Mucosa of stomach (tissue), 1 donor: ENCODE data around the gene OR6K3.
"Not testable (repeated sequence)": the region's sequence is repeated elsewhere in the genome, so short reads cannot be mapped to it uniquely, and the experiment has no call there.

ENCODE experiments used
- H3K27me3 ChIP-seq: one replicate; pipeline ENCODE4 v1.7.0; 2013; ENCODE audit warnings: mild to moderate bottlenecking, low read length; ENCODE audit not compliant: control insufficient read depth, insufficient read depth
- H3K36me3 ChIP-seq: one replicate; pipeline ENCODE4 v1.7.0; 2013; ENCODE audit warnings: low read length; ENCODE audit not compliant: control insufficient read depth, insufficient read depth
- H3K4me1 ChIP-seq: one replicate; pipeline ENCODE4 v1.7.0; 2013; ENCODE audit warnings: mild to moderate bottlenecking, low read length; ENCODE audit not compliant: control insufficient read depth, insufficient read depth
- H3K4me3 ChIP-seq: one replicate; pipeline ENCODE4 v1.7.0; 2013; ENCODE audit warnings: low read length
- H3K9ac ChIP-seq: one replicate; pipeline ENCODE4 v1.7.0; 2013; ENCODE audit warnings: mild to moderate bottlenecking, low read length, moderate library complexity
- H3K9me3 ChIP-seq: one replicate; pipeline ENCODE4 v1.7.0; 2013; ENCODE audit warnings: mild to moderate bottlenecking, low read length, moderate library complexity; ENCODE audit not compliant: control insufficient read depth
- donor health status: Pancreatic carcinoma.

The OR6K3 gene

GRCh38 chr1:158714754-158715153, 5.8 kb downstream of the OR6K3 start:
- Histone ChIP-seq H3K9me3 (no peaks in the 10 kb centered on the region), H3K36me3 (no peaks in the 10 kb centered on the region), H3K4me1 (no peaks in the 10 kb centered on the region), H3K4me3 (no peak overlapping the region), H3K9ac (no peak overlapping the region), H3K27me3 (no peaks in the 10 kb centered on the region)

DNA sequence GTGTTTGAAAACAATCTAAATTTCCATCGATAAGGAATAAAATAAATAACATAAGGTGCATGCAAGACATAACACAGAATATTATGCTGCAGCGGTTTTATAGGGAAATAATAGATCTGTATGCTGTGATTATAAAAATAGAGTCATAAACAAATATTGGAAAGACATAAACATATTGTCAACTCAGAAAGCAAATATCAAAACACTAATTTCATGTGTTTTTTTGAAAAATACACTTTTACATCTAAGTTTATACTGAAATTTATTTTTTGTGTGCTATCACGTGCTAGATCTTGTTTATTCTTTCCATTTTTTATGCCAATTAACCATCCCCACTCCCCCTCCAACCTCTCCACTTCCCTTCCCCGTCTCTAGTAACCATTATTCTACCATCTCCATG, 9.4 kb downstream of the OR6K3 start:
- Histone ChIP-seq H3K9ac (no peak overlapping the region), H3K4me3 (no peak overlapping the region), H3K27me3 (no peaks in the 10 kb centered on the region), H3K36me3 (no peaks in the 10 kb centered on the region), H3K9me3 (no peaks in the 10 kb centered on the region), H3K4me1 (no peaks in the 10 kb centered on the region)

- Histone ChIP-seq H3K27me3 (no peaks in the 10 kb centered on the region), H3K4me3 (no peak overlapping the region), H3K9ac (no peak overlapping the region), H3K4me1 (no peaks in the 10 kb centered on the region), H3K9me3 (no peaks in the 10 kb centered on the region), H3K36me3 (no peaks in the 10 kb centered on the region)
Measured at GRCh38 chr1:158706096-158706495, 14.4 kb downstream of the OR6K3 start.

- Histone ChIP-seq H3K4me3 (no peak within 1 kb of the TSS), H3K36me3 (no peaks in the 10 kb centered on the region), H3K9me3 (no peaks in the 10 kb centered on the region), H3K4me1 (no peaks in the 10 kb centered on the region), H3K27me3 (no peaks in the 10 kb centered on the region), H3K9ac (no peak within 1 kb of the TSS)
Measured at GRCh38 chr1:158700552-158700951, 20.0 kb downstream of the OR6K3 start, which contains the start of gene OR6K2. Gene OR6K2, minus strand, starts transcription at chr1:158700652. Its CDS starts 0 bp downstream, at chr1:158700652.

DNA sequence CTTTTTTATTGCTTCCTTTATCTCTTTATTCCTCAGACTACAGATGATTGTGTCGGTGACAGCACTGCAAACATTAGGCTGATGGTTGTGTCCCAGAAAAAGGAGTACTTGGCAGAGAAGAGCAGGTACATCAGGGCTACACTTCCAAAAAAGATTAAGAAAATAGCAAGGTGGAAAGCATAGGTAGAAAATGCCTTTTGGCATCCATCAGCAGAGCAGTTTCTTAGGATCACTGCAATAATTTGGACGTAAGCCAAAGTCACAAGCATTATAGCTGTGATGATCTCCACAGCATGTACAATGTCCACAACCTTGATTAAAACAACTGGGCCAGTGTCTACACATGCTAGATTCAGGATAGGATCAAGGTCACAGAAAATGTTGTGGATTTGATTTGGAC, 25.9 kb downstream of the OR6K3 start:
- no peaks in the 10 kb centered on the region for H3K9me3 ChIP-seq
- H3K4me3 ChIP-seq = no peak overlapping the region
- H3K27me3 ChIP-seq = no peaks in the 10 kb centered on the region
- H3K9ac ChIP-seq = no peak overlapping the region
- no peaks in the 10 kb centered on the region for H3K4me1 ChIP-seq
- no peaks in the 10 kb centered on the region for H3K36me3 ChIP-seq

DNA sequence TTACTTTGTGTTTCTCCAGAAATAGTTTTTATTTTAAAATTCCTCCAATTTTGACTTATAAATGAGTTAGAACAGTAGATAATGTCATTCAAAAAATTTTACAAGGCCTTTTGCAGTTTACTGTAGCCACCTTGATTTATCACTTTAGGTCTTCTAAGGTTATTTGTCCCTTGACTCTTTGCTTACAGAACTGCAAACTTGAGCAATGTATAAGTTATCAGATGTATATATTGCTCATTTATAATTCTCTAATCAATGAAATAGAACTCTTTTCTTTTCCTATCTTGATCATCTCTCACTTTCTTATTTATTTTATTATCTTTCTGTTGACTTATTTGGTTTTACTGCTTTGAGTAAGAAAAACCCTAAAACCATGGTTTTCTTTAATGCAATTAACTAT, 28.2 kb downstream of the OR6K3 start:
- Histone ChIP-seq H3K4me1 (no peaks in the 10 kb centered on the region), H3K36me3 (no peaks in the 10 kb centered on the region), H3K9ac (no peak overlapping the region), H3K27me3 (no peaks in the 10 kb centered on the region), H3K4me3 (no peak overlapping the region), H3K9me3 (no peaks in the 10 kb centered on the region)

- Histone ChIP-seq H3K9ac (no peak overlapping the region), H3K4me3 (no peak overlapping the region)
Measured at GRCh38 chr1:158691907-158692306, 28.6 kb downstream of the OR6K3 start.

DNA sequence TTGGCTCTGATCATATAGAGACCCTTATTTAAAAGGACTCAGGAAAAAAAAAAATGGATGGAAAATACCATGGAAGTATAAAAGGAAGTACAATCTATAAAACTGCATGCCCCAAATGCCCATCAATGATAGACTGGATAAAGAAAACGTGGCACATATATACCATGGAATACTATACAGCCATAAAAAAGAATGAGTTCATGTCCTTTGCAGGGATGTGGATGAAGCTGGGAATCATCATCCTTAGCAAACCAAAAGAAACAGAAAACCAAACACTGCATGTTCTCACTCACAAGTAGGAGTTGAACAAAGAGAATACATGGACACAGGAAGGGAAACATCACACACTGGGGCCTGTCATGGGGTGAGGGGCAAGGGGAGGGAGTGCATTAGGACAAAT, 29.4 kb downstream of the OR6K3 start:
- not testable (repeated sequence) for H3K9me3 ChIP-seq, H3K9ac ChIP-seq, H3K4me1 ChIP-seq, H3K36me3 ChIP-seq, H3K27me3 ChIP-seq, H3K4me3 ChIP-seq

More at GRCh38 chr1:158691907-158692306, 28.6 kb downstream of the OR6K3 start:
- Histone ChIP-seq H3K4me1 (no peaks in the 10 kb centered on the region), H3K9me3 (no peaks in the 10 kb centered on the region), H3K36me3 (no peaks in the 10 kb centered on the region), H3K27me3 (no peaks in the 10 kb centered on the region)

- H3K9ac ChIP-seq = no peak overlapping the region
Measured at GRCh38 chr1:158689875-158690274, 30.6 kb downstream of the OR6K3 start.

GRCh38 chr1:158689110-158689509, 31.4 kb downstream of the OR6K3 start:
- no peak overlapping the region for H3K4me3 ChIP-seq
- no peaks in the 10 kb centered on the region for H3K9me3 ChIP-seq
- no peaks in the 10 kb centered on the region for H3K27me3 ChIP-seq
- H3K4me1 ChIP-seq = no peaks in the 10 kb centered on the region
- H3K9ac ChIP-seq = no peak overlapping the region
- H3K36me3 ChIP-seq = no peaks in the 10 kb centered on the region

More at GRCh38 chr1:158689875-158690274, 30.6 kb downstream of the OR6K3 start:
- Histone ChIP-seq H3K4me1 (no peaks in the 10 kb centered on the region), H3K27me3 (no peaks in the 10 kb centered on the region), H3K4me3 (no peak overlapping the region), H3K9me3 (no peaks in the 10 kb centered on the region), H3K36me3 (no peaks in the 10 kb centered on the region)

- H3K9me3 ChIP-seq, H3K9ac ChIP-seq, H3K4me1 ChIP-seq, H3K36me3 ChIP-seq, H3K4me3 ChIP-seq, H3K27me3 ChIP-seq: not testable (repeated sequence)
Measured at GRCh38 chr1:158688343-158688742, 32.2 kb downstream of the OR6K3 start.

DNA sequence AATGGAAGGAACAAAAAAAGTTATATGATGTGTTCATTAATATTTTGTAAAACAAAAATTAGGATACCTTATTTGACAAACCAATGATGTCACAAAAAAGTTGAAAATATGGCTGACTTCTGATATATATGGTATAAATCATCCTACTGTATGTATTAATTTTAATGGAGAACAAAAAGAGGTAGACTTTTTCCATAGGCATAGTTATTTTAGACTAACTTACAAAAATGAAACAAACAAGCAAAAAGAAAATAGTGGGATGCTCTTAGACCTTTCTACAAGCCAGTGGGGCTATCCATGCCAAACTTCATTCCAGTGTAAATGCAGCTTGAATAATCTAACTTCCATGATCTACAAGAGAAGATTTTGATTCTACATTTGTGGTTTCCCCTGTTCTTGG, 33.5 kb downstream of the OR6K3 start:
- Histone ChIP-seq H3K4me1 (no peaks in the 10 kb centered on the region), H3K36me3 (no peaks in the 10 kb centered on the region), H3K4me3 (no peak overlapping the region), H3K9me3 (no peaks in the 10 kb centered on the region), H3K9ac (no peak overlapping the region), H3K27me3 (no peaks in the 10 kb centered on the region)
